WTC11 (cell line): ENCODE measurements around the gene KRTAP5-6. TPM values are rescaled to one million over a fixed set of nuclear protein-coding genes. Genes with fewer than 3 reads are reported as not detected.

Experiments
- ATAC-seq: fragments of 200-7000 bp; cut with Tn5 transposase; 2 replicates; pipeline ENCODE4 v1.10.0; 2021; ENCODE audit warnings: mild to moderate bottlenecking, moderate library complexity
- CTCF ChIA-PET: fragments of 300-600 bp; sonication (Branson Sonifier 250); formaldehyde crosslinking; loops from one replicate; lab custom pipeline; 2021; ENCODE audit warnings: antibody characterized with exemption; lab: Charles Lee
- POLR2A ChIA-PET: fragments of 350-600 bp; sonication (Branson Sonifier 250); formaldehyde crosslinking; loops from one replicate; lab custom pipeline; 2021; ENCODE audit warnings: antibody characterized with exemption; lab: Charles Lee
- DNase-seq: peaks from one replicate; pipeline ENCODE4 v3.0.0; 2021; ENCODE audit warnings: low spot score
- H3K27ac Mint-ChIP-seq: 2 replicates; pipeline ENCODE4 v1.8.0; 2021; ENCODE audit warnings: mixed read lengths
- H3K27me3 Mint-ChIP-seq: 2 replicates; pipeline ENCODE4 v1.8.0; 2021; ENCODE audit warnings: low read depth, mild to moderate bottlenecking, moderate library complexity, mixed read lengths
- H3K36me3 Mint-ChIP-seq: 2 replicates; pipeline ENCODE4 v1.8.0; 2021; ENCODE audit warnings: mixed read lengths
- H3K4me1 Mint-ChIP-seq: 2 replicates; pipeline ENCODE4 v1.8.0; 2022; ENCODE audit warnings: mixed read lengths
- H3K4me3 Mint-ChIP-seq: 2 replicates; pipeline ENCODE4 v1.8.0; 2021; ENCODE audit warnings: mild to moderate bottlenecking, moderate library complexity, mixed read lengths
- H3K9me3 Mint-ChIP-seq: 2 replicates; pipeline ENCODE4 v1.8.0; 2021; ENCODE audit warnings: mixed read lengths
- ATF1 ChIP-seq: sonication (generic); formaldehyde crosslinking; IDR thresholded peaks from 2 replicates; pipeline ENCODE4 v1.8.1; 2023; ENCODE audit warnings: mild to moderate bottlenecking, moderate library complexity, missing genetic modification reagents
- ELF4 ChIP-seq: sonication (generic); formaldehyde crosslinking; IDR thresholded peaks from 2 replicates; pipeline ENCODE4 v1.8.1; 2022; ENCODE audit warnings: low read depth, mild to moderate bottlenecking, moderate library complexity, missing genetic modification reagents
- FOXP1 ChIP-seq: sonication (generic); formaldehyde crosslinking; IDR thresholded peaks from 2 replicates; pipeline ENCODE4 v1.8.0; 2022; ENCODE audit warnings: missing genetic modification reagents, mild to moderate bottlenecking, moderate library complexity, borderline replicate concordance
- JAZF1 ChIP-seq: fragments of 250-450 bp; sonication (Bioruptor Pico); IDR thresholded peaks from 2 replicates; pipeline ENCODE4 v1.9.0; 2021; ENCODE audit warnings: moderate library complexity, mild to moderate bottlenecking, inconsistent platforms
- MYBL2 ChIP-seq: sonication (generic); formaldehyde crosslinking; IDR thresholded peaks from 2 replicates; pipeline ENCODE4 v1.8.1; 2023; ENCODE audit warnings: mild to moderate bottlenecking, moderate library complexity, missing genetic modification reagents
- NFE2L1 ChIP-seq: sonication (generic); formaldehyde crosslinking; IDR thresholded peaks from 2 replicates; pipeline ENCODE4 v1.8.1; 2023; ENCODE audit warnings: missing genetic modification reagents
- NR3C1 ChIP-seq: sonication (generic); formaldehyde crosslinking; conservative IDR thresholded peaks from 2 replicates; pipeline ENCODE4 v1.8.1; 2023; ENCODE audit warnings: low read depth, mild to moderate bottlenecking, missing genetic modification reagents
- PRDM15 ChIP-seq: sonication (generic); formaldehyde crosslinking; IDR thresholded peaks from 2 replicates; pipeline ENCODE4 v1.8.0; 2022; ENCODE audit warnings: missing genetic modification reagents
- TCF7 ChIP-seq: sonication (generic); formaldehyde crosslinking; IDR thresholded peaks from 2 replicates; pipeline ENCODE4 v1.8.0; 2022; ENCODE audit warnings: mild to moderate bottlenecking, low read depth, missing genetic modification reagents, moderate library complexity
- TEAD1 ChIP-seq: sonication (generic); formaldehyde crosslinking; IDR thresholded peaks from 2 replicates; pipeline ENCODE4 v1.8.0; 2022; ENCODE audit warnings: mild to moderate bottlenecking, missing genetic modification reagents
- ZNF121 ChIP-seq: sonication (generic); formaldehyde crosslinking; IDR thresholded peaks from 2 replicates; pipeline ENCODE4 v1.8.0; 2023; ENCODE audit warnings: missing genetic modification reagents
- total RNA-seq: library from RNA; stranded (reverse); gene quantifications from 3 replicates; pipeline ENCODE4 v1.2.3, GENCODE V29; 2021
- TF ChIP-seq, protein P1 (sequence below): sonication (generic); formaldehyde crosslinking; IDR thresholded peaks from 2 replicates; pipeline ENCODE4 v1.8.0; 2023; ENCODE audit warnings: mild to moderate bottlenecking, missing genetic modification reagents
- TF ChIP-seq, protein P2 (sequence below): sonication (generic); formaldehyde crosslinking; conservative IDR thresholded peaks from 2 replicates; pipeline ENCODE4 v1.8.1; 2022; ENCODE audit warnings: mild to moderate bottlenecking, missing genetic modification reagents
- TF ChIP-seq, protein P3 (sequence below): fragments of 250-450 bp; sonication (Bioruptor Pico); IDR thresholded peaks from 2 replicates; pipeline ENCODE4 v1.9.0; 2021; ENCODE audit warnings: mild to moderate bottlenecking
- TF ChIP-seq, protein P4 (sequence below): fragments of 250-450 bp; sonication (Bioruptor Pico); IDR thresholded peaks from 2 replicates; pipeline ENCODE4 v1.9.0; 2021; ENCODE audit warnings: mild to moderate bottlenecking
- TF ChIP-seq, protein P5 (sequence below): sonication (generic); formaldehyde crosslinking; IDR thresholded peaks from 2 replicates; pipeline ENCODE4 v1.8.1; 2023; ENCODE audit warnings: mild to moderate bottlenecking, missing genetic modification reagents
- TF ChIP-seq, protein P6 (sequence below): fragments of 250-450 bp; sonication (Bioruptor Pico); IDR thresholded peaks from 2 replicates; pipeline ENCODE4 v1.9.0; 2021; ENCODE audit warnings: moderate library complexity, mild to moderate bottlenecking, inconsistent platforms, borderline replicate concordance
- TF ChIP-seq, protein P7 (sequence below): sonication (generic); formaldehyde crosslinking; IDR thresholded peaks from 2 replicates; pipeline ENCODE4 v1.8.0; 2023; ENCODE audit warnings: missing genetic modification reagents

KRTAP5-6 gene
- total RNA-seq, 1 experiment from 2014 or later: 0.35 TPM

DNA sequence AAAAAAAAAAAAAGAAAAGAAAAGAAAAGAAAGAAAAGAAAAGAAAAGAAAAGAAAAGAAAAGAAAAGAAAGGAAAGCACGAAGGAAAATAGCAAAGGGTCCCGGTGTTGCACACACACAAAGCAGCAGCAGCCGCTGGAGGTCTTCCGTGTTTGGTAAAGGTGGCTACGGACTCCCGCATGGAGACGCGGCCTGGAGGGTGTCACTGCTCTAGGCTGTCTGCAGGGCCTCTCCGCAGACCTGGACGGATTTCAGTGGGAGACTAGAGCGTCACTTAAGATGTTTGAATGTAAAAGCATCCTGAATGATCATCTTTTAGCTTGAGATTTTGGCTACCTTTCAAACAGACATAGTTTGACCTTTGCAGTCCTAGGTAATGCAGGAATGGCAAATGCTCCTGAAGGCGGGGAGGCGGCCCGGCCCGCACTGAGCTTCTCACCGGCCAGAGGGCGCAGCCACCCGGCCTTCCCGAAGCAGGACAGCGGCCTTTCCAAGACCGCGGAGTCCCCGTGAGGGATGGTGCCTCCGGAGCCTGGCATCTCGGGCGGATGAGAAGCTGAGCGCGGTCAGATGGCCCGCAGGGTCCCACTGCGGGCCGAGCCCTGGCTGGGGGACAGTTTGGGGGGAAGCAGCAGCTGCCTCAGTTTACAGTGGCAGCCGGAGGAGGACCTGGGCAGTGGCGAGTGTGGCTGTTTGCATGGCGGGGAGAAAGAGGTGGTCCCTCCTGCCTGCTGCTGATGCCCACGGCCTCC, 48.9 kb upstream of the KRTAP5-6 start:
- no peak for TF ChIP-seq MYBL2 (CRISPR knock-in tag)
- TF ChIP-seq NR3C1 (CRISPR knock-in tag): no peak
- no peak for TF ChIP-seq ZNF121
- no peak for TF ChIP-seq TEAD1 (CRISPR knock-in tag)
- TF ChIP-seq, protein P1, sequence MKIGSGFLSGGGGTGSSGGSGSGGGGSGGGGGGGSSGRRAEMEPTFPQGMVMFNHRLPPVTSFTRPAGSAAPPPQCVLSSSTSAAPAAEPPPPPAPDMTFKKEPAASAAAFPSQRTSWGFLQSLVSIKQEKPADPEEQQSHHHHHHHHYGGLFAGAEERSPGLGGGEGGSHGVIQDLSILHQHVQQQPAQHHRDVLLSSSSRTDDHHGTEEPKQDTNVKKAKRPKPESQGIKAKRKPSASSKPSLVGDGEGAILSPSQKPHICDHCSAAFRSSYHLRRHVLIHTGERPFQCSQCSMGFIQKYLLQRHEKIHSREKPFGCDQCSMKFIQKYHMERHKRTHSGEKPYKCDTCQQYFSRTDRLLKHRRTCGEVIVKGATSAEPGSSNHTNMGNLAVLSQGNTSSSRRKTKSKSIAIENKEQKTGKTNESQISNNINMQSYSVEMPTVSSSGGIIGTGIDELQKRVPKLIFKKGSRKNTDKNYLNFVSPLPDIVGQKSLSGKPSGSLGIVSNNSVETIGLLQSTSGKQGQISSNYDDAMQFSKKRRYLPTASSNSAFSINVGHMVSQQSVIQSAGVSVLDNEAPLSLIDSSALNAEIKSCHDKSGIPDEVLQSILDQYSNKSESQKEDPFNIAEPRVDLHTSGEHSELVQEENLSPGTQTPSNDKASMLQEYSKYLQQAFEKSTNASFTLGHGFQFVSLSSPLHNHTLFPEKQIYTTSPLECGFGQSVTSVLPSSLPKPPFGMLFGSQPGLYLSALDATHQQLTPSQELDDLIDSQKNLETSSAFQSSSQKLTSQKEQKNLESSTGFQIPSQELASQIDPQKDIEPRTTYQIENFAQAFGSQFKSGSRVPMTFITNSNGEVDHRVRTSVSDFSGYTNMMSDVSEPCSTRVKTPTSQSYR: no peak
- TF ChIP-seq, protein P2, sequence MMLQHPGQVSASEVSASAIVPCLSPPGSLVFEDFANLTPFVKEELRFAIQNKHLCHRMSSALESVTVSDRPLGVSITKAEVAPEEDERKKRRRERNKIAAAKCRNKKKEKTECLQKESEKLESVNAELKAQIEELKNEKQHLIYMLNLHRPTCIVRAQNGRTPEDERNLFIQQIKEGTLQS (CRISPR knock-in tag): no peak
- Mint-ChIP-seq H3K4me1 (no peaks in the 10 kb centered on the region), H3K27me3 (peaks cover 14% of the 10 kb centered on the region), H3K27ac (no peak overlapping the region), H3K9me3 (no peaks in the 10 kb centered on the region), H3K36me3 (no peaks in the 10 kb centered on the region), H3K4me3 (no peak overlapping the region)
- ATAC-seq (no peak), DNase-seq (no peak)
- POLR2A ChIA-PET: no interaction called here
- CTCF ChIA-PET: interaction anchor here (0.7 to 1.8 kb wide), 7 partner anchors 8 to 441 kb away, joined by 3 to 10 read pairs (median 4); partner anchors contain the start of gene KRTAP5-6

GRCh38 chr11:1648653-1649420, 48.2 kb upstream of the KRTAP5-6 start:
- H3K27ac Mint-ChIP-seq: no peak overlapping the region
- H3K4me1 Mint-ChIP-seq: no peaks in the 10 kb centered on the region
- ATAC-seq (no peak), DNase-seq (no peak)
- no peak overlapping the region for H3K4me3 Mint-ChIP-seq
- peaks cover 14% of the 10 kb centered on the region for H3K27me3 Mint-ChIP-seq
- POLR2A ChIA-PET: no interaction called here
- CTCF ChIA-PET: interaction anchor here (0.9 to 1.8 kb wide), 5 partner anchors 9 to 184 kb away, joined by 3 to 10 read pairs (median 6); partner anchors contain the start of gene KRTAP5-6
- no peaks in the 10 kb centered on the region for H3K9me3 Mint-ChIP-seq
- H3K36me3 Mint-ChIP-seq: no peaks in the 10 kb centered on the region
- no peak for TF ChIP-seq NFE2L1
- no peak for TF ChIP-seq ELF4 (CRISPR knock-in tag)
- TF ChIP-seq, protein P3, sequence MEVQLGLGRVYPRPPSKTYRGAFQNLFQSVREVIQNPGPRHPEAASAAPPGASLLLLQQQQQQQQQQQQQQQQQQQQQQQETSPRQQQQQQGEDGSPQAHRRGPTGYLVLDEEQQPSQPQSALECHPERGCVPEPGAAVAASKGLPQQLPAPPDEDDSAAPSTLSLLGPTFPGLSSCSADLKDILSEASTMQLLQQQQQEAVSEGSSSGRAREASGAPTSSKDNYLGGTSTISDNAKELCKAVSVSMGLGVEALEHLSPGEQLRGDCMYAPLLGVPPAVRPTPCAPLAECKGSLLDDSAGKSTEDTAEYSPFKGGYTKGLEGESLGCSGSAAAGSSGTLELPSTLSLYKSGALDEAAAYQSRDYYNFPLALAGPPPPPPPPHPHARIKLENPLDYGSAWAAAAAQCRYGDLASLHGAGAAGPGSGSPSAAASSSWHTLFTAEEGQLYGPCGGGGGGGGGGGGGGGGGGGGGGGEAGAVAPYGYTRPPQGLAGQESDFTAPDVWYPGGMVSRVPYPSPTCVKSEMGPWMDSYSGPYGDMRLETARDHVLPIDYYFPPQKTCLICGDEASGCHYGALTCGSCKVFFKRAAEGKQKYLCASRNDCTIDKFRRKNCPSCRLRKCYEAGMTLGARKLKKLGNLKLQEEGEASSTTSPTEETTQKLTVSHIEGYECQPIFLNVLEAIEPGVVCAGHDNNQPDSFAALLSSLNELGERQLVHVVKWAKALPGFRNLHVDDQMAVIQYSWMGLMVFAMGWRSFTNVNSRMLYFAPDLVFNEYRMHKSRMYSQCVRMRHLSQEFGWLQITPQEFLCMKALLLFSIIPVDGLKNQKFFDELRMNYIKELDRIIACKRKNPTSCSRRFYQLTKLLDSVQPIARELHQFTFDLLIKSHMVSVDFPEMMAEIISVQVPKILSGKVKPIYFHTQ (CRISPR knock-in tag): no peak
- no peak for TF ChIP-seq TCF7 (CRISPR knock-in tag)
- no peak for TF ChIP-seq ATF1 (CRISPR knock-in tag)
- no peak for TF ChIP-seq JAZF1
- TF ChIP-seq, protein P4, sequence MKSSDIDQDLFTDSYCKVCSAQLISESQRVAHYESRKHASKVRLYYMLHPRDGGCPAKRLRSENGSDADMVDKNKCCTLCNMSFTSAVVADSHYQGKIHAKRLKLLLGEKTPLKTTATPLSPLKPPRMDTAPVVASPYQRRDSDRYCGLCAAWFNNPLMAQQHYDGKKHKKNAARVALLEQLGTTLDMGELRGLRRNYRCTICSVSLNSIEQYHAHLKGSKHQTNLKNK: no peak
- TF ChIP-seq PRDM15 (CRISPR knock-in tag): no peak
- TF ChIP-seq, protein P5, sequence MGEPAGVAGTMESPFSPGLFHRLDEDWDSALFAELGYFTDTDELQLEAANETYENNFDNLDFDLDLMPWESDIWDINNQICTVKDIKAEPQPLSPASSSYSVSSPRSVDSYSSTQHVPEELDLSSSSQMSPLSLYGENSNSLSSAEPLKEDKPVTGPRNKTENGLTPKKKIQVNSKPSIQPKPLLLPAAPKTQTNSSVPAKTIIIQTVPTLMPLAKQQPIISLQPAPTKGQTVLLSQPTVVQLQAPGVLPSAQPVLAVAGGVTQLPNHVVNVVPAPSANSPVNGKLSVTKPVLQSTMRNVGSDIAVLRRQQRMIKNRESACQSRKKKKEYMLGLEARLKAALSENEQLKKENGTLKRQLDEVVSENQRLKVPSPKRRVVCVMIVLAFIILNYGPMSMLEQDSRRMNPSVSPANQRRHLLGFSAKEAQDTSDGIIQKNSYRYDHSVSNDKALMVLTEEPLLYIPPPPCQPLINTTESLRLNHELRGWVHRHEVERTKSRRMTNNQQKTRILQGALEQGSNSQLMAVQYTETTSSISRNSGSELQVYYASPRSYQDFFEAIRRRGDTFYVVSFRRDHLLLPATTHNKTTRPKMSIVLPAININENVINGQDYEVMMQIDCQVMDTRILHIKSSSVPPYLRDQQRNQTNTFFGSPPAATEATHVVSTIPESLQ (CRISPR knock-in tag): no peak
- TF ChIP-seq, protein P6, sequence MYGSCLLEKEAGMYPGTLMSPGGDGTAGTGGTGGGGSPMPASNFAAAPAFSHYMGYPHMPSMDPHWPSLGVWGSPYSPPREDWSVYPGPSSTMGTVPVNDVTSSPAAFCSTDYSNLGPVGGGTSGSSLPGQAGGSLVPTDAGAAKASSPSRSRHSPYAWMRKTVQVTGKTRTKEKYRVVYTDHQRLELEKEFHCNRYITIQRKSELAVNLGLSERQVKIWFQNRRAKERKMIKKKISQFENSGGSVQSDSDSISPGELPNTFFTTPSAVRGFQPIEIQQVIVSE (CRISPR knock-in tag): no peak
- TF ChIP-seq FOXP1 (CRISPR knock-in tag): no peak
- TF ChIP-seq, protein P7, sequence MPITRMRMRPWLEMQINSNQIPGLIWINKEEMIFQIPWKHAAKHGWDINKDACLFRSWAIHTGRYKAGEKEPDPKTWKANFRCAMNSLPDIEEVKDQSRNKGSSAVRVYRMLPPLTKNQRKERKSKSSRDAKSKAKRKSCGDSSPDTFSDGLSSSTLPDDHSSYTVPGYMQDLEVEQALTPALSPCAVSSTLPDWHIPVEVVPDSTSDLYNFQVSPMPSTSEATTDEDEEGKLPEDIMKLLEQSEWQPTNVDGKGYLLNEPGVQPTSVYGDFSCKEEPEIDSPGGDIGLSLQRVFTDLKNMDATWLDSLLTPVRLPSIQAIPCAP (CRISPR knock-in tag): no peak
